GM13977 (cell line): ENCODE measurements around the gene DPYSL4.

Experiments
- DNase-seq: peaks from one replicate; pipeline ENCODE4 v3.0.0; 2012; ENCODE audit warnings: low spot score
- in situ Hi-C: fragments of 300-500 bp; cut with MboI; formaldehyde crosslinking; loops from one replicate; pipeline ENCODE4 v1.12.0; 2022; ENCODE audit warnings: low sequenced_read_pairs, low pct_unique_long_range_greater_than_20kb, mixed read lengths, inconsistent platforms; ENCODE audit not compliant: unreplicated experiment
- TF ChIP-seq, protein P1 (sequence below): IDR thresholded peaks from 2 replicates; pipeline ENCODE4 v1.5.1; 2012; ENCODE audit warnings: mild to moderate bottlenecking, control low read depth; ENCODE audit not compliant: insufficient read depth; ENCODE audit errors: extremely low read depth, missing control alignments

Gene DPYSL4

GRCh38 chr10:132140167-132140925 lies 46.4 kb upstream of the DPYSL4 start:
- in situ Hi-C loops: loop anchor here (25.0 kb wide), 1 partner anchor 253 kb away; no protein-coding TSS in a partner anchor

DNA sequence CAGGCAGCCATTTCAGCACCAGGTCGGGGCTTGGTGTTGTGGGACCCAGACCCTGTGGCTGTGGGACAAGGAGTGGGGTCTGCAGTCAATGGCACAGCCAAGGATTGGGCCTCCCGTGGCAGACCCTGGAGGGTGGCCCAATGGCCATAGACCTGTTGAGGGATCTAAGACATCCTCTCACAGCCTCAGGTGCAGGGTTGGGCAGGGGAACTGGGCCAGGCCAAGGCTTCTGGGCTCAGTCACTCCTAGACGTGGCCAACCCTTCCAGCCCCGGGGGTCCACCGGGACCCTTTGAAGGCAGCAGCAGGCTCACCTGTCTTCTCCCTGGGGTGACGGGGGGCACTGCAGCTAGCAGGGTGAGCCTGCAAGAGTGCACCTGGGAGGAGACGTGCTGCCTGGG lies 45.7 kb upstream of the DPYSL4 start:
- DNase-seq: no peak
- TF ChIP-seq, protein P1, sequence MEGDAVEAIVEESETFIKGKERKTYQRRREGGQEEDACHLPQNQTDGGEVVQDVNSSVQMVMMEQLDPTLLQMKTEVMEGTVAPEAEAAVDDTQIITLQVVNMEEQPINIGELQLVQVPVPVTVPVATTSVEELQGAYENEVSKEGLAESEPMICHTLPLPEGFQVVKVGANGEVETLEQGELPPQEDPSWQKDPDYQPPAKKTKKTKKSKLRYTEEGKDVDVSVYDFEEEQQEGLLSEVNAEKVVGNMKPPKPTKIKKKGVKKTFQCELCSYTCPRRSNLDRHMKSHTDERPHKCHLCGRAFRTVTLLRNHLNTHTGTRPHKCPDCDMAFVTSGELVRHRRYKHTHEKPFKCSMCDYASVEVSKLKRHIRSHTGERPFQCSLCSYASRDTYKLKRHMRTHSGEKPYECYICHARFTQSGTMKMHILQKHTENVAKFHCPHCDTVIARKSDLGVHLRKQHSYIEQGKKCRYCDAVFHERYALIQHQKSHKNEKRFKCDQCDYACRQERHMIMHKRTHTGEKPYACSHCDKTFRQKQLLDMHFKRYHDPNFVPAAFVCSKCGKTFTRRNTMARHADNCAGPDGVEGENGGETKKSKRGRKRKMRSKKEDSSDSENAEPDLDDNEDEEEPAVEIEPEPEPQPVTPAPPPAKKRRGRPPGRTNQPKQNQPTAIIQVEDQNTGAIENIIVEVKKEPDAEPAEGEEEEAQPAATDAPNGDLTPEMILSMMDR: no peak
- in situ Hi-C loops: loop anchor here (25.0 kb wide), 1 partner anchor 254 kb away; no protein-coding TSS in a partner anchor

More at GRCh38 chr10:132140167-132140925, 46.4 kb upstream of the DPYSL4 start:
- DNase-seq: no peak
- TF ChIP-seq, protein P1: no peak

GRCh38 chr10:132141526-132142395 lies 45.0 kb upstream of the DPYSL4 start:
- no peak for DNase-seq
- in situ Hi-C loops: loop anchor here (25.0 kb wide), 1 partner anchor 254 kb away; no protein-coding TSS in a partner anchor
- TF ChIP-seq, protein P1: no peak

DNA sequence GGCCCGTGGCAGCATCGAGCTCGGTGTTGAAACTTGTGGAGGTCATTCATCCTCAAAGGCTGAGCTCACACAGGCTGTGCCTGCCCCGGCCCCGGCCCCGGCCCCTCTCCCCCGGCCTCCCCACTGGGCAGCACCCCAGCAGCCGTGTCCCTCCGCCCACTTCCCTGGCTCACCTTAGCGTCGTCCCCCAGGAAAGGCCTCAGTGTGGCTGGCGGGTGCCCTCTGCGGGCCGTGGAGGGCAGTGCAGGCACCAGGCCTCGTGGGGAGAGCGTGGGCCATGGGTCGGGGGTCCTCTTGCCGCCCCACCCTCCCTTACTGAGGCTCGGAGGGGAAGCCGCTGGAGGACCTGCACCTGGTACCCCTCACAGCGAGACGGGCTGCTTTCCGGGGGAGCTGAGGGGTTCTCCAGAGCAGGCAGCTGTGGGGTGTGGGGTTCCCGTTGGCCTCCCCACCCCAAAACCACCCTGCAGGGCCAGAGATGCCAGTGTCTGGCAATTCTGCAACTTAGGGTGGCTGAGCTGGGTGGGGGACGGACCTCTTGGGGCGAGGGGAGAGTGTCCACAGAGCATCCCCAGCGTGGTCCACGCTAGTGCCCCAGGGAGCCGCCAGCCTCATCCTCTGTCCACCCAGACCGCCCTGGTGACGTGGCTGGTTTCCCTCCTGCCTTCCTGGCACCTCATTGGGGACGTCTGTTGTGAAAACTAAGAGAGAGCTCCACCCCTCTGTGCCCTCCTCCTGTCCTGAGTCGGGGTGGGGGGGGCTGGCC lies 44.2 kb upstream of the DPYSL4 start:
- in situ Hi-C loops: loop anchor here (25.0 kb wide), 1 partner anchor 255 kb away; no protein-coding TSS in a partner anchor
- DNase-seq: peak; percentile 89
- TF ChIP-seq, protein P1: peak; percentile 88

DNA sequence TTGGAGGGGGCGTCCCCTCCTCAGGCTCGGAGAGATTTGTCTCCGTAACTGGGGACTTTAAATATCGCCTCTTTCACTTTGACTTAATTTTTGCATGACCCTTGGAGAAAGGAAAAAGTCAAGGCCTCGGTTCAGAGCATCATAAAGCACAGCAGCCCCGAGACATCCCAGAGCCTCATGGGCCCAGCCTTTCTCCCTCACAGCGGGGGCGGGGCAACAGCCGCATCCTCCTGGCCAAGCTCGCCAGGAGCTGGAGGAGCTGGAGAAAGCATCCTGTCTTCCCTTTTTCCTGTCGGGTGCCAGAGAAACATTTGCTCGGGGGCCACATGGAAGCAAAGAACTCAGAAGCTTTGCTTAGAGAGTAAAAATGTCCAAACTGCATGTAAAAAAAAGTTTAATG lies 43.6 kb upstream of the DPYSL4 start:
- TF ChIP-seq, protein P1: no peak
- no peak for DNase-seq
- in situ Hi-C loops: loop anchor here (25.0 kb wide), 1 partner anchor 256 kb away; no protein-coding TSS in a partner anchor

DNA sequence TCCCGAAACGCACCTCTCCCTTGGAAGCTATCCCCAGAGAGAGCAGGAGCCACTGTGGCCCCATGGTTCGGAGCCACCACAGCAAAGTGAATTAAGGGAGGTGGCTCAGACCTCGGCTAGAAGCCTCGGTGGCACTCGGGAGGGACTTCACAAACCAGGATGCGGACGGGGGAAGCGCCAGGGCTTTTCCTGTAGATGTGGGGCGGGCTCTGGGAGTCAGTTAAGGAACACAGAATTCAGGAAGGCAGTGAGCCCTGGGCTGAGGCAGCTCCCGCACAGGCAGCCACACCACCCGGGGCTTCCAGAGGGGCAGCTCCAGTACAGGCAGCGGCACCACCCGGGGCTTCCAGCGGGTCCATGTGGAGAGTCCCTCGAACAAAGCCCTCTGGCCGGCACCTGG lies 42.7 kb upstream of the DPYSL4 start:
- in situ Hi-C loops: loop anchor here (25.0 kb wide), 1 partner anchor 257 kb away; no protein-coding TSS in a partner anchor
- DNase-seq: no peak
- TF ChIP-seq, protein P1: no peak
